Measurements from ENCODE around the gene SSBP4. TPM values are rescaled to one million over a fixed set of nuclear protein-coding genes. Genes with fewer than 3 reads are reported as not detected.

The SSBP4 gene
- total and polyA plus RNA-seq, 9 of the 15 experiments (the other 6 are each of a cell fraction or from before 2014, with no cell fraction given): 1.1 to 189 (median 39.0) TPM

DNA sequence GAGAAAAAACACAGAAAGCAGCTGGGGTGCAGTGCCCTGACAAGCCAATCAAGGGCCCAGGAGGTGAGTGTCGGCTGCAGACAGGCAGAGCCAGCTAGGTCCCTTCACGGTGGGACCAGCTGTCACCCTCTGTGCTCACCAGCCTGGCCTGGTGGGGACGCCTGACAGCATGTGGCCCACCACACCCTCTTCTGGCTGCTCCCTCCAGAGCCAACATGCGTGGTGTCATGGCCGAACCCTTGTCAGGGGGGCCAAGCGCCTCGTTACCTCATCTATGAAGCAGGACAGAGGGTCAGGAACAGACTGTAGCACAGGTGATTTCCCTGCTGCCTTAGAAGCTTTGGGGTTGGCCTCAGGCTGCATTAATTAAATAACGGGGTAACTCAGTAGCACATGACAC is 58.8 kb downstream of the SSBP4 start (continued):
- TF ChIP-seq, protein P1, sequence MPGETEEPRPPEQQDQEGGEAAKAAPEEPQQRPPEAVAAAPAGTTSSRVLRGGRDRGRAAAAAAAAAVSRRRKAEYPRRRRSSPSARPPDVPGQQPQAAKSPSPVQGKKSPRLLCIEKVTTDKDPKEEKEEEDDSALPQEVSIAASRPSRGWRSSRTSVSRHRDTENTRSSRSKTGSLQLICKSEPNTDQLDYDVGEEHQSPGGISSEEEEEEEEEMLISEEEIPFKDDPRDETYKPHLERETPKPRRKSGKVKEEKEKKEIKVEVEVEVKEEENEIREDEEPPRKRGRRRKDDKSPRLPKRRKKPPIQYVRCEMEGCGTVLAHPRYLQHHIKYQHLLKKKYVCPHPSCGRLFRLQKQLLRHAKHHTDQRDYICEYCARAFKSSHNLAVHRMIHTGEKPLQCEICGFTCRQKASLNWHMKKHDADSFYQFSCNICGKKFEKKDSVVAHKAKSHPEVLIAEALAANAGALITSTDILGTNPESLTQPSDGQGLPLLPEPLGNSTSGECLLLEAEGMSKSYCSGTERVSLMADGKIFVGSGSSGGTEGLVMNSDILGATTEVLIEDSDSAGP (CRISPR knock-in tag; IDR thresholded peaks at IDR 0.05): no peak
- no peak for TF ChIP-seq TOE1 (IDR thresholded peaks at IDR 0.05; ENCODE audit: borderline replicate concordance)
- TF ChIP-seq TOE1 (CRISPR knock-in tag; IDR thresholded peaks at IDR 0.05; ENCODE audit: borderline replicate concordance, low read depth): no peak
- no peak for TF ChIP-seq SETDB1 (IDR thresholded peaks at IDR 0.05; ENCODE audit: low read length)
- TF ChIP-seq ZKSCAN3 (CRISPR knock-in tag; IDR thresholded peaks at IDR 0.05): no peak
- no peak for TF ChIP-seq ZNF75A (CRISPR knock-in tag; IDR thresholded peaks at IDR 0.05)
- TF ChIP-seq, protein P2, sequence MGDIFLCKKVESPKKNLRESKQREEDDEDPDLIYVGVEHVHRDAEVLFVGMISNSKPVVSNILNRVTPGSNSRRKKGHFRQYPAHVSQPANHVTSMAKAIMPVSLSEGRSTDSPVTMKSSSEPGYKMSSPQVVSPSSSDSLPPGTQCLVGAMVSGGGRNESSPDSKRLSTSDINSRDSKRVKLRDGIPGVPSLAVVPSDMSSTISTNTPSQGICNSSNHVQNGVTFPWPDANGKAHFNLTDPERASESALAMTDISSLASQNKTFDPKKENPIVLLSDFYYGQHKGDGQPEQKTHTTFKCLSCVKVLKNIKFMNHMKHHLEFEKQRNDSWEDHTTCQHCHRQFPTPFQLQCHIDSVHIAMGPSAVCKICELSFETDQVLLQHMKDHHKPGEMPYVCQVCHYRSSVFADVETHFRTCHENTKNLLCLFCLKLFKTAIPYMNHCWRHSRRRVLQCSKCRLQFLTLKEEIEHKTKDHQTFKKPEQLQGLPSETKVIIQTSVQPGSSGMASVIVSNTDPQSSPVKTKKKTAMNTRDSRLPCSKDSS (IDR thresholded peaks at IDR 0.05; ENCODE audit: low read depth, partially characterized antibody): no peak
- no peak for TF ChIP-seq ELF2 (CRISPR knock-in tag; IDR thresholded peaks at IDR 0.05)
- no peak for TF ChIP-seq ZBTB1 (CRISPR knock-in tag; IDR thresholded peaks at IDR 0.05; ENCODE audit: borderline replicate concordance, low read depth)
- TF ChIP-seq TEAD1 (CRISPR knock-in tag; IDR thresholded peaks at IDR 0.05): 0 out of 4 replicates have a peak, but pooled peaks of 1 of the 2 experiments have one; percentile 28
- TF ChIP-seq SMC3 (conservative IDR thresholded peaks at IDR 0.05; ENCODE audit: insufficient read depth, low read depth, low read length): no peak
- TF ChIP-seq ZNF707 (CRISPR knock-in tag; conservative IDR thresholded peaks at IDR 0.05): no peak
- TF ChIP-seq EWSR1 (IDR thresholded peaks at IDR 0.05; ENCODE audit: borderline replicate concordance, low read depth, partially characterized antibody): no peak
- no peak for TF ChIP-seq POLR2H (tag; IDR thresholded peaks at IDR 0.05; ENCODE audit: low read depth)
- TF ChIP-seq TCF3 (CRISPR knock-in tag; IDR thresholded peaks at IDR 0.05): no peak
- TF ChIP-seq ZBTB17 (CRISPR knock-in tag; IDR thresholded peaks at IDR 0.05): peak; percentile 59; the same call in 1 of the 2 replicates
- no peak for TF ChIP-seq SRSF9 (IDR thresholded peaks at IDR 0.05; ENCODE audit: borderline replicate concordance, low read depth, low read length)
- no peak for TF ChIP-seq FIP1L1 (IDR thresholded peaks at IDR 0.05; ENCODE audit: low read depth, low read length, poor library complexity, severe bottlenecking)
- no peak for TF ChIP-seq BACH1 (tag; IDR thresholded peaks at IDR 0.05)
- no peak for TF ChIP-seq OTX1 (CRISPR knock-in tag; IDR thresholded peaks at IDR 0.05)
- no peak for TF ChIP-seq ZNF436 (CRISPR knock-in tag; IDR thresholded peaks at IDR 0.05)
- no peak for TF ChIP-seq PRMT5 (CRISPR knock-in tag; IDR thresholded peaks at IDR 0.05)
- TF ChIP-seq MXI1 (IDR thresholded peaks at IDR 0.05; ENCODE audit: low read depth, low read length): no peak
- no peak for TF ChIP-seq TSC22D4 (tag; IDR thresholded peaks at IDR 0.05)
- no peak for TF ChIP-seq NFYB (IDR thresholded peaks at IDR 0.05; ENCODE audit: extremely low read depth, insufficient read length)
- TF ChIP-seq, protein P3, sequence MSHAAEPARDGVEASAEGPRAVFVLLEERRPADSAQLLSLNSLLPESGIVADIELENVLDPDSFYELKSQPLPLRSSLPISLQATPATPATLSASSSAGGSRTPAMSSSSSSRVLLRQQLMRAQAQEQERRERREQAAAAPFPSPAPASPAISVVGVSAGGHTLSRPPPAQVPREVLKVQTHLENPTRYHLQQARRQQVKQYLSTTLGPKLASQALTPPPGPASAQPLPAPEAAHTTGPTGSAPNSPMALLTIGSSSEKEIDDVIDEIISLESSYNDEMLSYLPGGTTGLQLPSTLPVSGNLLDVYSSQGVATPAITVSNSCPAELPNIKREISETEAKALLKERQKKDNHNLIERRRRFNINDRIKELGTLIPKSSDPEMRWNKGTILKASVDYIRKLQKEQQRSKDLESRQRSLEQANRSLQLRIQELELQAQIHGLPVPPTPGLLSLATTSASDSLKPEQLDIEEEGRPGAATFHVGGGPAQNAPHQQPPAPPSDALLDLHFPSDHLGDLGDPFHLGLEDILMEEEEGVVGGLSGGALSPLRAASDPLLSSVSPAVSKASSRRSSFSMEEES (CRISPR knock-in tag; IDR thresholded peaks at IDR 0.05): no peak
- TF ChIP-seq KDM4B (IDR thresholded peaks at IDR 0.05; ENCODE audit: borderline replicate concordance in 2 of 2, low read depth in 1 of 2): no peak

Data from K562 (cell line).